Mesenchymal stem cell (in vitro differentiated cells and primary cell): ENCODE measurements around the gene PPP1R26.
A peak's percentile ranks its signal among the peaks of the same experiment; 100 is the strongest.

Experiments used
- DNase-seq: peaks from one replicate; pipeline ENCODE4 v3.0.0-alpha.2; 2013
- H2AFZ ChIP-seq: one replicate; pipeline ENCODE4 v1.6.1; 2013; ENCODE audit warnings: low read depth, mild to moderate bottlenecking, control low read depth, inconsistent platforms, low read length, moderate library complexity
- H2AK5ac ChIP-seq: 2 replicates; pipeline ENCODE4 v1.6.1; 2013; ENCODE audit warnings: low read length, moderate library complexity, mild to moderate bottlenecking, inconsistent platforms; ENCODE audit not compliant: severe bottlenecking
- H2BK120ac ChIP-seq: one replicate; pipeline ENCODE4 v1.6.1; 2013; ENCODE audit warnings: low read depth, mild to moderate bottlenecking, inconsistent platforms, low read length, moderate library complexity
- H2BK12ac ChIP-seq, 2 experiments: one replicate each; pipeline ENCODE4 v1.6.1; 2013; ENCODE audit warnings: inconsistent platforms in 2 of 2, low read length in 2 of 2, mild to moderate bottlenecking in 2 of 2, moderate library complexity in 2 of 2, control low read depth in 1 of 2
- H2BK15ac ChIP-seq: one replicate; pipeline ENCODE4 v1.6.1; 2013; ENCODE audit warnings: mild to moderate bottlenecking, low read depth, inconsistent platforms; ENCODE audit not compliant: poor library complexity, severe bottlenecking
- H2BK5ac ChIP-seq: 2 replicates; pipeline ENCODE4 v1.6.1; 2013; ENCODE audit warnings: low read depth, mild to moderate bottlenecking, low read length, control low read depth, inconsistent platforms; ENCODE audit not compliant: poor library complexity, severe bottlenecking
- H3K14ac ChIP-seq, 2 experiments: one replicate each; pipeline ENCODE4 v1.6.1; 2013; ENCODE audit warnings: inconsistent platforms in 2 of 2, low read length in 2 of 2, control low read depth in 1 of 2, mild to moderate bottlenecking in 1 of 2, moderate library complexity in 1 of 2
- H3K18ac ChIP-seq, 2 experiments: one replicate each; pipeline ENCODE4 v1.6.1; 2013; ENCODE audit warnings: inconsistent platforms in 2 of 2, low read length in 2 of 2, control low read depth in 1 of 2, low read depth in 1 of 2, mild to moderate bottlenecking in 1 of 2
- H3K23ac ChIP-seq, 2 experiments: one replicate each; pipeline ENCODE4 v1.6.1; 2013; ENCODE audit warnings: inconsistent platforms in 2 of 2, low read length in 2 of 2, mild to moderate bottlenecking in 2 of 2, moderate library complexity in 2 of 2, control low read depth in 1 of 2
- H3K27ac ChIP-seq: 2 replicates; pipeline ENCODE4 v1.5.1; 2013; ENCODE audit warnings: mild to moderate bottlenecking, moderate library complexity, low read length, control low read depth, inconsistent platforms; ENCODE audit not compliant: poor library complexity, severe bottlenecking
- H3K27me3 ChIP-seq, 2 experiments: 2 replicates each; pipeline versions ENCODE4 v1.6.1 to v1.7.0; 2013; ENCODE audit warnings: low read length in 2 of 2, mild to moderate bottlenecking in 2 of 2, moderate library complexity in 2 of 2, control low read depth in 1 of 2, inconsistent platforms in 1 of 2; ENCODE audit not compliant: control insufficient read depth in 1 of 2, insufficient read depth in 1 of 2
- H3K36me3 ChIP-seq, 2 experiments: 2 replicates each; pipeline versions ENCODE4 v1.6.1 to v1.7.0; 2013; ENCODE audit warnings: low read length in 2 of 2, control low read depth in 1 of 2, inconsistent platforms in 1 of 2, low read depth in 1 of 2, mild to moderate bottlenecking in 1 of 2; ENCODE audit not compliant: insufficient read depth in 2 of 2, control insufficient read depth in 1 of 2
- H3K4ac ChIP-seq, 2 experiments: one replicate each; pipeline ENCODE4 v1.6.1; 2013; ENCODE audit warnings: inconsistent platforms in 2 of 2, low read length in 2 of 2, mild to moderate bottlenecking in 2 of 2, moderate library complexity in 2 of 2, control low read depth in 1 of 2, low read depth in 1 of 2
- H3K4me1 ChIP-seq: 2 replicates; pipeline ENCODE4 v1.6.1; 2013; ENCODE audit warnings: low read depth, low read length, control low read depth; ENCODE audit not compliant: control insufficient read depth, insufficient read depth
- H3K4me2 ChIP-seq: 2 replicates; pipeline ENCODE4 v1.6.1; 2013; ENCODE audit warnings: low read length, mild to moderate bottlenecking, inconsistent platforms; ENCODE audit not compliant: poor library complexity, severe bottlenecking
- H3K4me3 ChIP-seq, 2 experiments: 2 replicates each; pipeline versions ENCODE4 v1.5.1 to v1.7.0; 2013; ENCODE audit warnings: low read length in 2 of 2, mild to moderate bottlenecking in 2 of 2, control low read depth in 1 of 2, low read depth in 1 of 2; ENCODE audit not compliant: insufficient read depth in 1 of 2
- H3K79me1 ChIP-seq: replicated peaks from 2 replicates; pipeline ENCODE4 v1.6.1; 2013; ENCODE audit warnings: mild to moderate bottlenecking, control low read depth, low read length, inconsistent platforms; ENCODE audit not compliant: poor library complexity, severe bottlenecking
- H3K9ac ChIP-seq: 2 replicates; pipeline ENCODE4 v1.7.0; 2013; ENCODE audit warnings: mild to moderate bottlenecking, low read length, moderate library complexity
- H3K9me3 ChIP-seq: 2 replicates; pipeline ENCODE4 v1.7.0; 2013; ENCODE audit warnings: mild to moderate bottlenecking, low read length; ENCODE audit not compliant: control insufficient read depth
- H4K8ac ChIP-seq: one replicate; pipeline ENCODE4 v1.6.1; 2013; ENCODE audit warnings: inconsistent platforms, mild to moderate bottlenecking, low read length, moderate library complexity
- H4K91ac ChIP-seq: one replicate; pipeline ENCODE4 v1.6.1; 2013; ENCODE audit warnings: mild to moderate bottlenecking, low read length, inconsistent platforms
- WGBS: methylation state at CpG from one replicate; pipeline ENCODE4 v1.1.7; 2013; ENCODE audit warnings: mixed read lengths; 5-methylcytosine and 5-hydroxymethylcytosine counted together

The PPP1R26 gene

DNA sequence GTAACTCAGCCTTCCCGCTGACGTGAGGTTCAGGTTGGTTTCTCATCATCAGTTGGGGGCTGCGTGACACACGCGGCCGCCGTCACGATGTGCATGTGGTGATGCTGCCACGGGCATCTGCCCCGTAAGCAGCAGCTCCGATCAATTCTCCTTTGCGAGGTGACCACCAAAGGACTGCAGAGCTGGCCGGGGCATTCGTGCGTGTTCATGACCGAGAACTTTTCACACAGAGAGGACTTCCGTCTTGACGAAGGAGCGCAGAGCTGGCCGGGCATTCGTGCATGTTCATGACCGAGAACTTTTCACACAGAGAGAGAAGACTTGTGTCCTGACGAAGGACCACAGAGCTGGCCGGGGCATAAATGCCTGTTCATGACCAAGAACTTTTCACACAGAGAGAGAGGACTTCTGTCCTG is 37.8 kb downstream of the PPP1R26 start:
- Histone ChIP-seq H3K9me3 (no peaks in the 10 kb centered on the region), H3K4me2 (no peak overlapping the region), H3K4me3 (no peak overlapping the region), H3K18ac (no peak overlapping the region), H2AFZ (no peak overlapping the region), H3K36me3 (no peaks in the 10 kb centered on the region), H2BK12ac (no peak overlapping the region), H3K9ac (no peak overlapping the region), H4K91ac (no peak overlapping the region), H3K4ac (no peak overlapping the region), H2AK5ac (no peak overlapping the region), H3K14ac (no peak overlapping the region), H2BK5ac (no peak overlapping the region), H3K79me1 (no peaks in the 10 kb centered on the region), H2BK120ac (no peak overlapping the region), H3K27ac (no peak overlapping the region), H3K4me1 (no peaks in the 10 kb centered on the region), H3K23ac (no peak overlapping the region), H2BK15ac (no peak overlapping the region), H4K8ac (no peak overlapping the region), H3K27me3 (peaks cover 8 to 51% of the 10 kb centered on the region in 2 experiments)
- 93% methylated on average over 24 of the region's 24 CpGs for WGBS
- DNase-seq: no peak

DNA sequence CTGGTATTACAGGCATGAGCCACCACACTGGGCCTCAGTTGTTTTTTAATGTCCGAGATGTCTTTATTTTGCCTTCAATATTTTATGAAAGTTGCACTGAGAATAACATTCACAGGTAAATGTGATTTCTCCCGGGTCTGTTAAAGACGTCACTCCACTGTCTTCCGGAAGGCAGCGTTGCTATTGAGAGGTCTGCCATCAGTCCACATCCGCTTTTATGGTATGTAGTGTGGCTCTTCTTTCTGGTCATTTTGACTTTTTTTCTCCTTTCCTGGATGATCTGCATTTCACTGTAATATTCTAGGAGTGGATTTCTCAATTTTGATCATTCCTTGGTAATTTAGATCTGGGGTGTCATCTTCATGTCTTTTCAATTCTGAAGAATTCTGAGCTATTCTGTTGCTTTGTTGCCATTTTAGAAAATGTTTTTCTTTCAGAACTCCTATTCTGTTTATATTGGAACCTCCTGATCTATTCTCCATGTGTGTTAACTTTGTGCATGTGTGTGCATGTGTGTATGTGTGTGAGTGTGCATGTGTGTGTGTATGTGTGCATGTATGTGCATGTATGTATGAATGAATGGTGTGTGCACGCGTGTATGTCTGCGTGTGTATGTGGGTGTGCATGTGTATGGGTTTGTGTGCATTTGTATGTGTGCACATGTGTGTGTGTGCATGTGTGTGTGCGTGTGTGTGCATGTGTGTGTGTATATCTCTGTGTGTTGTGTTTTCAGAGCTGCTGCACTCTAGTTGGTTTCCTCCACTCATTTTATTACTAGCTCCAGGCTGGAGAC is 39.8 kb downstream of the PPP1R26 start:
- WGBS: 97% methylated on average over 8 of the region's 10 CpGs

GRCh38 chr9:135520916-135521607 is 41.5 kb downstream of the PPP1R26 start, which contains the start of gene LCN1:
Gene LCN1 (plus strand): TSS chr9:135521440. CDS start chr9:135521498, 58 bp downstream.
- no peak within 1 kb of the TSS for H4K91ac ChIP-seq
- H3K9ac ChIP-seq: no peak within 1 kb of the TSS
- H3K27me3 ChIP-seq: peaks cover 12 to 69% of the 10 kb centered on the region in 2 experiments
- no peak within 1 kb of the TSS for H2BK15ac ChIP-seq
- H2BK12ac ChIP-seq: no peak within 1 kb of the TSS
- no peaks in the 10 kb centered on the region for H3K36me3 ChIP-seq
- no peak within 1 kb of the TSS for H3K14ac ChIP-seq
- no peaks in the 10 kb centered on the region for H3K9me3 ChIP-seq
- H3K27ac ChIP-seq: no peak within 1 kb of the TSS
- WGBS: 93% methylated on average over 17 of the region's 18 CpGs
- H3K4me3 ChIP-seq: no peak within 1 kb of the TSS
- no peak within 1 kb of the TSS for H3K4ac ChIP-seq
- H2AK5ac ChIP-seq: no peak within 1 kb of the TSS
- no peak within 1 kb of the TSS for H2AFZ ChIP-seq
- no peaks in the 10 kb centered on the region for H3K79me1 ChIP-seq
- H3K4me2 ChIP-seq: no peak within 1 kb of the TSS
- no peak within 1 kb of the TSS for H2BK120ac ChIP-seq
- no peak within 1 kb of the TSS for H4K8ac ChIP-seq
- H3K4me1 ChIP-seq: peaks cover 9% of the 10 kb centered on the region
- no peak for DNase-seq
- H3K23ac ChIP-seq: peak within 1 kb of the TSS in 1 of 2 experiments; percentile 29
- no peak within 1 kb of the TSS for H3K18ac ChIP-seq
- no peak within 1 kb of the TSS for H2BK5ac ChIP-seq

More for the DNA sequence above, 39.8 kb downstream of the PPP1R26 start:
- no peaks in the 10 kb centered on the region for H3K9me3 ChIP-seq
- no peak overlapping the region for H2BK120ac ChIP-seq
- no peaks in the 10 kb centered on the region for H3K79me1 ChIP-seq
- H3K14ac ChIP-seq: peak overlapping the region in 1 of 2 experiments; percentile 98
- no peak overlapping the region for H3K9ac ChIP-seq
- no peak overlapping the region for H3K27ac ChIP-seq
- no peak overlapping the region for H4K91ac ChIP-seq
- peaks cover 8 to 65% of the 10 kb centered on the region in 2 experiments for H3K27me3 ChIP-seq
- peaks cover 6% of the 10 kb centered on the region for H3K4me1 ChIP-seq
- no peak overlapping the region for H2BK15ac ChIP-seq
- no peak overlapping the region for H4K8ac ChIP-seq
- no peaks in the 10 kb centered on the region for H3K36me3 ChIP-seq
- no peak overlapping the region for H2BK5ac ChIP-seq
- DNase-seq: no peak
- no peak overlapping the region for H2AFZ ChIP-seq
- H2AK5ac ChIP-seq: no peak overlapping the region
- H3K4me2 ChIP-seq: no peak overlapping the region
- no peak overlapping the region for H3K23ac ChIP-seq
- no peak overlapping the region for H2BK12ac ChIP-seq
- no peak overlapping the region for H3K4ac ChIP-seq
- H3K4me3 ChIP-seq: no peak overlapping the region
- H3K18ac ChIP-seq: peak overlapping the region in 1 of 2 experiments; percentile 21

- Histone ChIP-seq H3K4me2 (no peak overlapping the region), H2BK12ac (no peak overlapping the region), H3K9ac (no peak overlapping the region), H2BK120ac (no peak overlapping the region), H3K23ac (no peak overlapping the region), H2BK5ac (no peak overlapping the region), H3K4ac (no peak overlapping the region), H3K9me3 (no peaks in the 10 kb centered on the region), H3K4me1 (peaks cover 10% of the 10 kb centered on the region), H3K27me3 (peaks cover 12 to 65% of the 10 kb centered on the region in 2 experiments), H3K79me1 (no peaks in the 10 kb centered on the region), H2AFZ (no peak overlapping the region), H3K27ac (no peak overlapping the region), H3K4me3 (no peak overlapping the region), H4K8ac (no peak overlapping the region), H3K14ac (no peak overlapping the region), H4K91ac (no peak overlapping the region), H2AK5ac (no peak overlapping the region), H2BK15ac (no peak overlapping the region), H3K18ac (no peak overlapping the region), H3K36me3 (no peaks in the 10 kb centered on the region)
- DNase-seq: no peak
- WGBS: 90% methylated on average over 4 of the region's 11 CpGs
These were observed 42.1 kb downstream of the PPP1R26 start for GRCh38 chr9:135521608-135522095.
